CD4-positive, CD25-positive, alpha-beta regulatory T cell (primary cell): ENCODE results near the gene ARMCX2. TPM values are rescaled to one million over a fixed set of nuclear protein-coding genes. Genes with fewer than 3 reads are reported as not detected.

Experiments
- ATAC-seq, 2 donors: fragments of 150-1000 bp; cut with Tn5 transposase; one replicate each; pipeline ENCODE4 v1.10.0; 2021; ENCODE audit warnings: low read depth in 2 of 2, moderate number of reproducible peaks in 2 of 2, moderate library complexity in 1 of 2
- DNase-seq, 3 donors: peaks; one replicate each; pipeline versions ENCODE4 v3.0.0 to v3.0.0-alpha.2; 2012 to 2022; ENCODE audit warnings: mixed read lengths in 1 of 3
- H3K27ac ChIP-seq: one replicate; pipeline ENCODE4 v1.7.0; 2013; ENCODE audit warnings: mild to moderate bottlenecking, low read length; ENCODE audit not compliant: insufficient read depth, poor library complexity, severe bottlenecking
- H3K27me3 ChIP-seq: one replicate; pipeline ENCODE4 v1.7.0; 2013; ENCODE audit warnings: low read length; ENCODE audit not compliant: control insufficient read depth, insufficient read depth
- H3K36me3 ChIP-seq: one replicate; pipeline ENCODE4 v1.7.0; 2013; ENCODE audit warnings: mild to moderate bottlenecking, low read length, moderate library complexity; ENCODE audit not compliant: control insufficient read depth, insufficient read depth
- H3K4me1 ChIP-seq: 2 replicates; pipeline ENCODE4 v1.7.0; 2013; ENCODE audit warnings: mild to moderate bottlenecking, low read length; ENCODE audit not compliant: insufficient read depth, control insufficient read depth, poor library complexity, severe bottlenecking
- H3K4me3 ChIP-seq: one replicate; pipeline ENCODE4 v1.7.0; 2013; ENCODE audit warnings: low read depth, mild to moderate bottlenecking, low read length, moderate library complexity
- H3K9me3 ChIP-seq, 2 experiments: 1 replicate in 1 of 2; 2 replicates in 1 of 2; pipeline ENCODE4 v1.7.0; 2013; ENCODE audit warnings: low read length in 2 of 2, mild to moderate bottlenecking in 1 of 2, moderate library complexity in 1 of 2; ENCODE audit not compliant: control insufficient read depth in 2 of 2
- H3K27ac Mint-ChIP-seq, 3 donors: one replicate each; pipeline ENCODE4 v1.8.0; 2020 to 2022; ENCODE audit warnings: mild to moderate bottlenecking in 3 of 3, mixed read lengths in 3 of 3, moderate library complexity in 2 of 3
- H3K27me3 Mint-ChIP-seq: one replicate; pipeline ENCODE4 v1.8.0; 2022; ENCODE audit warnings: mild to moderate bottlenecking, mixed read lengths
- H3K36me3 Mint-ChIP-seq: one replicate; pipeline ENCODE4 v1.8.0; 2020; ENCODE audit warnings: mixed read lengths
- H3K4me1 Mint-ChIP-seq, 4 donors: one replicate each; pipeline ENCODE4 v1.8.0; 2020 to 2022; ENCODE audit warnings: mixed read lengths in 4 of 4, mild to moderate bottlenecking in 1 of 4
- H3K4me3 Mint-ChIP-seq, 4 donors: one replicate each; pipeline ENCODE4 v1.8.0; 2020 to 2022; ENCODE audit warnings: mild to moderate bottlenecking in 4 of 4, mixed read lengths in 4 of 4, moderate library complexity in 3 of 4
- H3K9me3 Mint-ChIP-seq, 7 donors: one replicate each; pipeline ENCODE4 v1.8.0; 2020 to 2022; ENCODE audit warnings: mixed read lengths in 7 of 7, mild to moderate bottlenecking in 3 of 7, moderate library complexity in 2 of 7
- polyA plus RNA-seq, 4 donors: library from polyadenylated mRNA; unstranded; fragments of 300-500 nt; fragmentation: Illumina TruSeq; gene quantifications; one replicate each; pipeline ENCODE4 v1.2.3, GENCODE V29; 2021
- total RNA-seq: library from RNA; stranded (reverse); gene quantifications from one replicate; pipeline ENCODE4 v1.2.3, GENCODE V29; 2022

The ARMCX2 gene
- total and polyA plus RNA-seq, 5 donors from 2014 or later, result 0.10 to 1.9 (median 1.4) TPM

DNA sequence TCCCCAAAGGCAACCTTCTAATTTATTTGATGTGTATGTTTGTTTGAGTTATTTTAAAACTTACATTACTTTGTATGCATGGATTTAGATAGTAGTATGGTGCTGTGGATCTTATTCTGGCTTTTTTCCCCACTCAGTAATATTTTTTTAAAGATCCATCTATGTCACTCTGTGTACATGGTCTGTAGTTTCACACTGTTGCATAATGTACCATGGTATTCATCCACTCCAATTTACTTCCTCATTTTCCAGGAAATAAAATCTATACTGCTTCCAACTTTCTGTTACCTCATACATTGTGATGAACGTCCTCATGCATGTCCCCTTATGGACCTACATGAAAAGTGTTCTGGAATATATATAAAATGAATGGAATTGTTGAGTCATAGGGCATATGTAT is 17.6 kb downstream of the ARMCX2 start:
- Mint-ChIP-seq H3K9me3 (no peaks in the 10 kb centered on the region), H3K4me1 (no peaks in the 10 kb centered on the region), H3K4me3 (no peak overlapping the region), H3K27me3 (no peaks in the 10 kb centered on the region), H3K27ac (no peak overlapping the region), H3K36me3 (no peaks in the 10 kb centered on the region)
- no peak for DNase-seq
- H3K27ac ChIP-seq, result no peak overlapping the region
- H3K27me3 ChIP-seq, result no peaks in the 10 kb centered on the region
- H3K36me3 ChIP-seq, result no peaks in the 10 kb centered on the region
- no peaks in the 10 kb centered on the region for H3K9me3 ChIP-seq
- no peak for ATAC-seq
- no peaks in the 10 kb centered on the region for H3K4me1 ChIP-seq
- H3K4me3 ChIP-seq, result no peak overlapping the region

DNA sequence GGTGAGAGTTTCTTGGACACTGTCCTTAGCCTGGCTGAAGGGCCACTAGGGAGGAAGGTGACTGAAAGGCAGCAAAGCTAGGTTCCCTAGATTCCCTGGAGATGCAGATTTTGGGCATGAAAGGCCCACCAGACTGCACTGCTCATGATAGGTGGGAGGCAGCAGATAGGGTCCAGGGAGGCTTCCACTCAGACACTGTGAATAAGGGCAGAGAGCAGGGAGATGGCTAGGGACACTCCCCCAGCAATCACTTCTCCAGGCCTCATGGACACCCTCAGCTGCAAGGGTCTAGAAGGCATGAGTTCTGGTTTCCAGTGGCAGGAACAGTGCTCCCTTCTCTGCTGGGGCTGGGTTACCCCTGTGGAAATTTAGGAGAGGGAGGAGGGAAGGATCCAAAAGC is 20.1 kb downstream of the ARMCX2 start:
- Histone ChIP-seq H3K27ac (no peak overlapping the region), H3K4me1 (no peaks in the 10 kb centered on the region), H3K4me3 (no peak overlapping the region), H3K9me3 (no peaks in the 10 kb centered on the region), H3K36me3 (no peaks in the 10 kb centered on the region), H3K27me3 (no peaks in the 10 kb centered on the region)
- Mint-ChIP-seq H3K27ac (peak overlapping the region in 1 of 3 donors; percentile 60), H3K4me3 (no peak overlapping the region), H3K27me3 (no peaks in the 10 kb centered on the region), H3K4me1 (no peaks in the 10 kb centered on the region), H3K9me3 (peaks cover 0 to 2% (median 0%) of the 10 kb centered on the region in 7 donors), H3K36me3 (no peaks in the 10 kb centered on the region)
- DNase-seq (no peak), ATAC-seq (no peak)

DNA sequence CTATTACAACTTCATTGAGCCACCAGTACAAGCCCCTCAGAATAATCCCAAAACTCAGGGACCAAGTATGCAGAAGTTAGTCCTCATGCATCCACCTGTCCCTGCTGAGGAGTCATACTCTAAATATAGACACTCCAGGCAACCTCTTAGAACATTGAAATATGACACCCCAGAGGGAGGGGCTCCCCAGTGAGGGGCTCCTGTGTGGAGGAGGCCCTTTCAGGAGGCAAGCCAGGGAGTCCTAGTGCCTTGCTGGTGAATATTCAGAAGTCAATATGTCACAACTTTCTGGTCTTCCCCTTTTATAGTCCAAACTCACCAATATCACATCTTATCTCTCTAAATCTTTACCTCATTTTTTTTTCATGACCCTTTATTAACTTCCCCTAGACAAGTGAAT is 40.3 kb downstream of the ARMCX2 start:
- Mint-ChIP-seq H3K36me3 (no peaks in the 10 kb centered on the region), H3K27ac (peak overlapping the region in 1 of 3 donors; percentile 8), H3K4me3 (peak overlapping the region in 2 of 4 donors; percentile 15 to 84), H3K4me1 (peaks cover 0 to 35% (median 10%) of the 10 kb centered on the region in 4 donors), H3K9me3 (peaks cover 0 to 2% (median 0%) of the 10 kb centered on the region in 7 donors), H3K27me3 (no peaks in the 10 kb centered on the region)
- Histone ChIP-seq H3K4me1 (peaks cover 5% of the 10 kb centered on the region), H3K27me3 (no peaks in the 10 kb centered on the region), H3K36me3 (no peaks in the 10 kb centered on the region), H3K4me3 (no peak overlapping the region), H3K9me3 (no peaks in the 10 kb centered on the region), H3K27ac (no peak overlapping the region)
- DNase-seq (no peak), ATAC-seq (no peak)

DNA sequence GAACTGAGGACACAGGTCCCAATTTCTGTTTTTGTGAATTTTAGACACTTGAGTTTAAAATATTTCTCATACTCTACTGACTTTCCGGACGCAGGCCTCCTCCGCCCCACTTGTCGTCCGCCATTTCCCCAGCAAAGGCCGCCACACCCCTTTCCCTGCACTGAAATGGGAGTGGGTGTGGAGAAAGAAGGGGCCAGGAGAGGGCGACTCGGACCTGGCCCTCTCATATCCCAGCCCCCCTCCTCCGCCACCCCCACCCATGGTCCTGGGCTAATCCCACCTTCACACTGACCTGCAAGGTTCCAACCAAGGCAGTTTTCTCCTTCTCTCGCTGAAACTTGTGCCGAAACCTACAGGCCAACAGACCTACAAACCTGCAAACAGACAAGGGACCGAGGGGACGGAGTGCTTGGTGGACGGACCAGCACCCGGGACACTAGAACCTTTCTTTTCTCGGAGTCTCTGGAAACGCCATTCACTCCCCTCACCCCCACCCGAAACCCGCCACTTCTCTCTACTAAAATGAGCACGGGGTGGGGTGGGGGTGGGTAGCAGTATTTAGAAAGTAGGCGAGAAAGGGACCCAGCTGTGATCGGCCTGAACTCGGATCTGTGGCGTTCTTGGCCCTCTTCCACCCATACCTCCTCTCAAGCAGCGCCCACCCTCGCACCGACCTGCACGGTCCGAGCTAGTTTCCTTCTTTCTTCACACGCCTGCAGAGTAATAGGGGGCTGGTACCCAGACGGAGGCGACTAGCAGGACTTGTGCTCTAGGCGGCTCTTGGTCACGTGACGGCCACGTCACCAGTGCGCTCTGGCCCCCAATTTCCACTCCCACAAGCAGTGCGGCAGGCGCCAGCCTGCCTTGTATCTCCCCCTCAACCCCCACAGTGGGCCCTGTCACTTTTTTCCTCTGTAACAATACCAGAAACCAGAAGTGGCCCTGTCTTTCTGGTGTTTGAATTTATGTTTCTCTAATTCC is 42.1 kb downstream of the ARMCX2 start, which contains the start of gene ARMCX6:
Gene ARMCX6 (minus strand): TSS at position 790 of the 981 bp plus-strand sequence. CDS start 1,380 bp downstream, outside the sequence.
- peak within 1 kb of the TSS; percentile 55 for H3K27ac ChIP-seq
- no peaks in the 10 kb centered on the region for H3K27me3 Mint-ChIP-seq
- peak within 1 kb of the TSS; percentile 90 to 97 (median 94) for H3K4me3 Mint-ChIP-seq
- ATAC-seq (peak; percentile 85 to 86), DNase-seq (peak; percentile 68 to 82 (median 71))
- no peaks in the 10 kb centered on the region for H3K9me3 Mint-ChIP-seq
- H3K36me3 ChIP-seq, result no peaks in the 10 kb centered on the region
- peak within 1 kb of the TSS; percentile 76 for H3K4me3 ChIP-seq
- no peaks in the 10 kb centered on the region for H3K27me3 ChIP-seq
- no peaks in the 10 kb centered on the region for H3K9me3 ChIP-seq
- peaks cover 0 to 22% (median under 1%) of the 10 kb centered on the region in 4 donors for H3K4me1 Mint-ChIP-seq
- H3K4me1 ChIP-seq, result no peaks in the 10 kb centered on the region
- peak within 1 kb of the TSS; percentile 85 to 97 (median 91) for H3K27ac Mint-ChIP-seq
- H3K36me3 Mint-ChIP-seq, result no peaks in the 10 kb centered on the region

DNA sequence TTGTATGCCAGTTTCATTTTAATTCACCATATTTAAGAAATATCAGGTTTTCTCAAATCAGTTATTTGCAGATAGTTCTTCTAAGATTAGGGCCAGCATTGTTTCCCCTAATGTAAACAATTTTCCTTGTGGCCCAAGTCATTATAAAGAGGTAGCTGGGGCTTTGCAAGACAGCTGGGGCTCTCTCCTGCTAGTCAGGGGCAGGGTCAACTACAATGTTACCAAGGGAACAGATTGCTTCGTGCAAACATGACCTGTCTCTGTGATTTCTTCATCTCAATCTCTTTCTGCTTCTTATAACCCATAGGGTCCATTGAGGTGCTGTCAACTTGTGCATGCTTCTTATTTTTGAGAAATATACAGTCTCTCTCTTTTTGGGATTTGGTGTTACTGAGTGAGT is 53.9 kb downstream of the ARMCX2 start:
- DNase-seq (no peak), ATAC-seq (no peak)
- H3K4me3 ChIP-seq, result no peak overlapping the region
- H3K4me1 ChIP-seq, result no peaks in the 10 kb centered on the region
- no peaks in the 10 kb centered on the region for H3K27me3 ChIP-seq
- no peaks in the 10 kb centered on the region for H3K9me3 ChIP-seq
- no peaks in the 10 kb centered on the region for H3K9me3 Mint-ChIP-seq
- no peaks in the 10 kb centered on the region for H3K36me3 Mint-ChIP-seq
- no peak overlapping the region for H3K27ac Mint-ChIP-seq
- H3K4me3 Mint-ChIP-seq, result no peak overlapping the region
- peaks cover 13% of the 10 kb centered on the region for H3K27me3 Mint-ChIP-seq
- no peaks in the 10 kb centered on the region for H3K36me3 ChIP-seq
- H3K4me1 Mint-ChIP-seq, result no peaks in the 10 kb centered on the region
- no peak overlapping the region for H3K27ac ChIP-seq

Other genes starting within 250 kb of the ARMCX2 start
- 8.6 TPM for gene ARMCX4, start 174.4 kb downstream of the ARMCX2 start, total RNA-seq
- gene ARMCX4, start 174.4 kb downstream of the ARMCX2 start, polyA plus RNA-seq, result 1 to 10 TPM in 1 of 4 donors, under 1 TPM in 1, not detected in 2; 0.20 to 1.7 TPM
- gene ARMCX1, start 109.3 kb downstream of the ARMCX2 start, total RNA-seq, result 0.64 TPM
- gene ARMCX1, start 109.3 kb downstream of the ARMCX2 start, polyA plus RNA-seq, result under 1 TPM in 3 of 4 donors, not detected in 1; 0.14 to 0.61 (median 0.18) TPM
- gene ARMCX6, start 41.9 kb downstream of the ARMCX2 start, total RNA-seq, result 33.6 TPM
- gene ARMCX6, start 41.9 kb downstream of the ARMCX2 start, polyA plus RNA-seq, result 10 to 100 TPM; 38.6 to 42.4 (median 40.6) TPM
- gene ARMCX3, start 36.7 kb downstream of the ARMCX2 start, total RNA-seq, result 52.9 TPM
- gene ARMCX3, start 36.7 kb downstream of the ARMCX2 start, polyA plus RNA-seq, result 10 to 100 TPM; 16.2 to 27.1 (median 19.5) TPM